22Rv1 (cell line): Measurements from ENCODE around the gene ADGRD2.
A peak's percentile ranks its signal among the peaks of the same experiment; 100 is the strongest.

ENCODE experiments used
- H3K27ac ChIP-seq: fragments of 450-650 bp; 2 replicates; pipeline ENCODE4 v1.5.1; 2017
- ZFX ChIP-seq: fragments of 450-650 bp; IDR thresholded peaks from 2 replicates; pipeline ENCODE4 v1.6.1; 2017; ENCODE audit warnings: antibody characterized with exemption, borderline replicate concordance
- TF ChIP-seq, protein P1 (sequence below): fragments of 450-650 bp; IDR thresholded peaks from 2 replicates; pipeline ENCODE4 v1.5.1; 2017; ENCODE audit warnings: mild to moderate bottlenecking

ADGRD2 gene

DNA sequence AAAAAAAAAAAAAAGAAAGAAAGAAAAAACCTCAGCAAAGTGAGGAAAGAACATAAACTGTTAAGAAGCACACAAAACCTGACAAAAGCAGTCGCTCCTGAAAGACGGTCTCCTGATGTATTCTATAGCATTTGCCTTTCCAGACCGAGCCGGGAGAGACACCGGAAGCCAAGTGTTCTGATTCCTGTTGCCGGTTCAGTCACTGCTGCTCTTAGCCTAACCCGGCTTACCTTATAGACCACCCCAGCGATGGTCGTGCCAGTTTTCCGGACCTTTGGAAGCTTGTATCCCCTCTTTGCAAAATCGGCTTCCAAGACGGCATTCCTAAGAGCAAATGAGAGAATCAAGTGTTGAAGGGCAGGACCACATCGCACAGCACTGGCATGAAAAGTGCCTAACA, 35.6 kb upstream of the ADGRD2 start:
- peak overlapping the region; percentile 62 for H3K27ac ChIP-seq
- TF ChIP-seq, protein P1, sequence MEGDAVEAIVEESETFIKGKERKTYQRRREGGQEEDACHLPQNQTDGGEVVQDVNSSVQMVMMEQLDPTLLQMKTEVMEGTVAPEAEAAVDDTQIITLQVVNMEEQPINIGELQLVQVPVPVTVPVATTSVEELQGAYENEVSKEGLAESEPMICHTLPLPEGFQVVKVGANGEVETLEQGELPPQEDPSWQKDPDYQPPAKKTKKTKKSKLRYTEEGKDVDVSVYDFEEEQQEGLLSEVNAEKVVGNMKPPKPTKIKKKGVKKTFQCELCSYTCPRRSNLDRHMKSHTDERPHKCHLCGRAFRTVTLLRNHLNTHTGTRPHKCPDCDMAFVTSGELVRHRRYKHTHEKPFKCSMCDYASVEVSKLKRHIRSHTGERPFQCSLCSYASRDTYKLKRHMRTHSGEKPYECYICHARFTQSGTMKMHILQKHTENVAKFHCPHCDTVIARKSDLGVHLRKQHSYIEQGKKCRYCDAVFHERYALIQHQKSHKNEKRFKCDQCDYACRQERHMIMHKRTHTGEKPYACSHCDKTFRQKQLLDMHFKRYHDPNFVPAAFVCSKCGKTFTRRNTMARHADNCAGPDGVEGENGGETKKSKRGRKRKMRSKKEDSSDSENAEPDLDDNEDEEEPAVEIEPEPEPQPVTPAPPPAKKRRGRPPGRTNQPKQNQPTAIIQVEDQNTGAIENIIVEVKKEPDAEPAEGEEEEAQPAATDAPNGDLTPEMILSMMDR: no peak

DNA sequence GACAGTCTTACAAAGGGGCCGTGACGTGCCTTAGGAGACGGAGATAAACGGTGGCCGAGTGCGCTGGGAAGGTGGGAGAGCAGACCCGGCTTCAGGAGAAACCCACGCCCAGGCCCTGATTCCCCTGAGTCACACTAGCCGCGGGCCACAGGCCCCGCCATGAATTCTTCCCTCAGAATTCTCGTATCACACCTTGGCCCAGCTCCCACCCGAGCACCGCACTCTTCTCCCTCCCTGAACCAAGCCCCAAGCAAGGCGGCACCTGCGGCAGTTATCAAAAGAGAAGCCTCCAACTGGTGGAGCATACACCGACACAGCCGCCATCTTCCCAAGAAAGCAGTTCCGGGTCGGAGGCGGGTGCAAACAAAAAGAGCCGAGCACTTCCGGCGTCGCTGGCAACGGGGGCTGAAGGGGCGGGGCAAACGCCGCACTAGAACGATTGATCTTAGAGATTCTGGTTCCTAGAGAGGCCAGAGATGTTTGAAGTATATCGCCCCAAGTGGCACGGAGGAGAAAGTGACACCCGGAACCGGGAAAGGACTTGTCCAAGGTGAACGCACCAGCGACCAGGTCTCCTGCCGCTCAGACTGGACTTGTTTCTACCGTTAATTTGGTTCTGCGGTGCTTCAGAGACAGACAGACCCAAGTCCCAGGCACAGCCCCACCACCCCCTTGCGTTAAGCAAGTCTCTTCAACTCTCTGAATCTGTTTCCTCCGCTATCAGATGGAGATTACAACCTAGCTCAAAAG, 35.0 kb upstream of the ADGRD2 start, which contains the start of gene PSMB7:
TSS of gene PSMB7 (minus strand) at position 341 of the 750 bp plus-strand sequence. CDS start at position 324, 17 bp downstream.
- peak within 1 kb of the TSS; percentile 62 for H3K27ac ChIP-seq
- TF ChIP-seq, protein P1: peak; percentile 85
- TF ChIP-seq ZFX: no peak

DNA sequence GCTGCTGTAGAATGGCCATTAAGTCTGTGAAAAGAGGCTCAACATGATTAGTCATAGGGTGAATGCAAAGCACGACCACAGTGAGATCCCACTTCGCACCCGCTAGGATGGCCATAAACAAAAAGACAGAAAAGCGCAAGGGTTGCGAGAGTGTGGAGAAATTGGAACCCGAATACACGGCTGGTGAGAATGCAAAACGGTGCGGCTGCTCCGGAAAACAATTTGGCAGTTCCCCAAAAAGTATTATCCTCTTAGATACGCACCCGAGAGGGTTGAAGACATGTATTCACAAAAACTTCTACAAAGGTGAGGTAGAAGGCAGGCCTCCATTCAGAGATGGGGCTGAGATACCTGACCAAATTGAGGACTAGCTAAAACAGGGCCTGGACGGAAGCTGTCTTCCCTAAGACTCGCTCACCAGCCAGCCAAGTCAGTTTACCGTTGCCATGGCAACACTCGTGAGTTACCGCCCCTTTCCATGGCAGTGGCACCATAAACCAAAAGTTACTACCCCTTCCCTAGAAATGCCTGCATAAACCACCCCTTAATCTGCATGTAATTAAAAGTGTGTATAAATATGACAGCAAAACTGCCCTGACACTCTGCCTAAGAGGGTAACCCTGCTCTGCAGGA, 34.3 kb upstream of the ADGRD2 start:
- H3K27ac ChIP-seq: peak overlapping the region; percentile 62; the same call in 1 of the 2 replicates
- TF ChIP-seq, protein P1: no peak
- TF ChIP-seq ZFX: no peak

DNA sequence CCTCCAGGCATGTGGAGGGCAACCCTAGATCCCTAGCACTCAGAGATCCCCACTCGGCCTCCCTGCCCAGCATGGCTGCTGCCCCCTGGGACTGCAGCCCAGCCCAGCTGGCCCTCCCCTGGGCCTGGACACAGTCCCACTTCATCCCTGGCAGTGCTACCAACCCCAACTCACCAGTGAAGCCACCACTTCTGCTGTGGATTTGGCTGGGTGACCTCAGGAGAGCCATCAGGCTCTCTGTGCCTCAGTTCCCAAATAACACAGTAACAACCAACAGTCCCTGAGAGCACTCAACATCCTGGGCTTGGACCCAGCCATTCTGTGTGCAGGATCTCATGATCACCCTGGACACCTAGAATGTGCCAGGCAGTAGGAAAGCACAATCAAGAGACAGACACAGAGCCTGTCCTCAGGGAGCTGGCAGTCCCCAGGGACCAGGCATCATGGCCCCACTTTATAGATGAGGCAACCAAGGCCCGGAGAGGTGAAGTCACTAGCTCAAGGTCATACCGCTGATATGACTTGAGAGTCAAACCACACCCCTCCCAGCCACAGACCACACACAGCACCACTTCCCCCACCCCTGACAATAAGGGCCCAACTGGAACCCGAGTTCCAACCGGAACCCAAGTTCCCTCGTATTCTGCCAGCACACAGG, 30.3 kb upstream of the ADGRD2 start:
- H3K27ac ChIP-seq: no peak overlapping the region
- TF ChIP-seq, protein P1: peak; percentile 77
- TF ChIP-seq ZFX: no peak

DNA sequence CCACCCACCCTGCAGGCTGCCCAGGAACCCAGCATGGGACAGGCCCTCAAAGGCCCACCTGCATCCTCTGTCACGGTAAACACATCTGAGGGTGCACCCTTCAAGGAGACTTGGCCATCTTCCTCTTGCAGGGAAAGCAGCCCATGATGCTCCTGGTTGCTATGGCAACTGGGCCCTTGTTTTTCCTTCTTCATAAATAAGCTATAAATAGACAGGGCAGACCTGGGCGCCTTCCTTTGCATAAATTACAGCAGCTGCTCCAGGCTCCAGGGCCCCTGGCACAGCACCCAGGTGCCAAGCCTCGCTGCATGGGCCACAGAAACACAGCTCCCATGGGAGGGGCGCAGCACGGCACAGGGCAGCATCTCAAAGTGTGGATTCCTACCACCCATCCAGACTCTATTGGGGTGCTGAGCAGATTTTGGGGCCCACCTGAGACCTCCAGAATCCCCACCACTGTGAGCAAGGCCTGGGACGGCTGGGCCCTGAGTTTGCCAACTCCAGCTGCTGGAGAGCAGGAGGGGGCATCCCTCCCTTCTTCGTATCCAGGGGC, 29.2 kb upstream of the ADGRD2 start:
- no peak for TF ChIP-seq ZFX
- TF ChIP-seq, protein P1: no peak
- no peak overlapping the region for H3K27ac ChIP-seq

DNA sequence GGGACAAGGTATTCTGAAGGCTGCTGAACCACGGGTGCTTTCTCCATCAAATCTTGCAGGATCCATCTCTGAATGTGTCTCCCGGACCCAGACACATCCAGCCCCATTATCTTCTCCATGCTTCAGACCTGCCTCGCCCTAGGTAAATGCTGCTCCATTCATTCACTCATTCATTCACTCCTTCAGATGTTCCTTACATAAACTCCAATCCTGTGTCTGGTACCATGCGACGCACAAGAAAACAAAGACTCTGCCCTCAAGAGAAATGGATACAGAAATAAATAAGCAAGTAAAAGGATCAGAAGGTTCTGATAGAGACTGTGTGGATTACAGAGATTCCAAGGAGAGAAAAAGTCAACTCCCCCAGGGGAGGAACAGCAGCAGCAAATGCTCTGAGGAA, 27.1 kb upstream of the ADGRD2 start:
- TF ChIP-seq, protein P1: no peak
- TF ChIP-seq ZFX: no peak
- H3K27ac ChIP-seq: no peak overlapping the region
